Sigmoid colon (tissue), 7 donors: Measurements from ENCODE around the gene CASZ1. TPM values are rescaled to one million over a fixed set of nuclear protein-coding genes. Genes with fewer than 3 reads are reported as not detected.

Experiments used
- DNase-seq: peaks from one replicate; pipeline ENCODE4 v3.0.0-alpha.2; 2019
- H3K27ac ChIP-seq, 4 donors: fragments of 200-600 bp; sonication (generic); one replicate each; pipeline ENCODE4 v1.5.1; 2016 to 2019; ENCODE audit warnings: mild to moderate bottlenecking in 1 of 4
- H3K27me3 ChIP-seq, 3 donors: fragments of 200-600 bp; sonication (generic); one replicate each; pipeline ENCODE4 v1.5.1; 2019; ENCODE audit warnings: mild to moderate bottlenecking in 1 of 3
- H3K36me3 ChIP-seq, 4 donors: fragments of 200-600 bp; sonication (generic); one replicate each; pipeline ENCODE4 v1.5.1; 2016 to 2019
- H3K4me1 ChIP-seq, 4 donors: fragments of 200-600 bp; sonication (generic); one replicate each; pipeline ENCODE4 v1.5.1; 2017 to 2019
- H3K4me3 ChIP-seq, 4 donors: fragments of 200-600 bp; sonication (generic); one replicate each; pipeline ENCODE4 v1.5.1; 2017 to 2019; ENCODE audit warnings: mild to moderate bottlenecking in 2 of 4, moderate library complexity in 1 of 4
- H3K9me3 ChIP-seq, 4 donors: fragments of 200-600 bp in 3 of 4; sonication (generic) in 3 of 4; one replicate each; pipeline versions ENCODE4 v1.5.1 to v1.6.1; 2013 to 2019
- EP300 ChIP-seq, 4 donors: sonication (generic); formaldehyde crosslinking; IDR thresholded peaks; one replicate each; pipeline ENCODE4 v1.6.1; 2017; ENCODE audit warnings: antibody characterized with exemption in 4 of 4
- POLR2A ChIP-seq, 2 donors: fragments of 450-650 bp; IDR thresholded peaks; one replicate each; pipeline ENCODE4 v1.6.1; 2016; ENCODE audit warnings: antibody characterized with exemption in 2 of 2, mild to moderate bottlenecking in 2 of 2, moderate library complexity in 2 of 2
- POLR2AphosphoS5 ChIP-seq, 4 donors: sonication (generic); formaldehyde crosslinking; IDR thresholded peaks; one replicate each; pipeline ENCODE4 v1.6.1; 2017; ENCODE audit warnings: antibody characterized with exemption in 4 of 4
- WGBS, 2 donors: extraction: QIAGEN DNeasy Blood & Tissue Kit; methylation state at CpG; one replicate each; pipeline ENCODE4 v1.1.7; 2013; 5-methylcytosine and 5-hydroxymethylcytosine counted together
- intact Hi-C: fragments of 100-400 bp; cut with DNase I; formaldehyde crosslinking; loops from one replicate; pipeline ENCODE4 v1.15.1; 2023
- polyA plus RNA-seq, 3 donors: library from polyadenylated mRNA; stranded (reverse); fragments of 200-250 nt; gene quantifications; one replicate each; pipeline ENCODE4 v1.2.3, GENCODE V29; 2013
- total RNA-seq, 4 donors: library from RNA; depleted of rRNA; stranded (reverse); fragments of >200 nt; gene quantifications; one replicate each; pipeline ENCODE4 v1.1.0, GENCODE V29; 2016
- TF ChIP-seq, protein P1 (sequence below), 4 experiments: fragments of 450-650 bp in 3 of 4; fragments of 200-600 bp in 1 of 4; IDR thresholded peaks; one replicate each; pipeline ENCODE4 v1.5.1; 2016 to 2019; ENCODE audit warnings: antibody characterized with exemption in 4 of 4, mild to moderate bottlenecking in 3 of 4, moderate library complexity in 2 of 4
- donor health status: healthy with polysubstance abuse.
- donor health status: Bipolar disorder and iron deficiency.
- donor health status: healthy.

CASZ1 gene
- total and polyA plus RNA-seq, 7 donors: 4.2 to 47.9 (median 23.6) TPM

DNA sequence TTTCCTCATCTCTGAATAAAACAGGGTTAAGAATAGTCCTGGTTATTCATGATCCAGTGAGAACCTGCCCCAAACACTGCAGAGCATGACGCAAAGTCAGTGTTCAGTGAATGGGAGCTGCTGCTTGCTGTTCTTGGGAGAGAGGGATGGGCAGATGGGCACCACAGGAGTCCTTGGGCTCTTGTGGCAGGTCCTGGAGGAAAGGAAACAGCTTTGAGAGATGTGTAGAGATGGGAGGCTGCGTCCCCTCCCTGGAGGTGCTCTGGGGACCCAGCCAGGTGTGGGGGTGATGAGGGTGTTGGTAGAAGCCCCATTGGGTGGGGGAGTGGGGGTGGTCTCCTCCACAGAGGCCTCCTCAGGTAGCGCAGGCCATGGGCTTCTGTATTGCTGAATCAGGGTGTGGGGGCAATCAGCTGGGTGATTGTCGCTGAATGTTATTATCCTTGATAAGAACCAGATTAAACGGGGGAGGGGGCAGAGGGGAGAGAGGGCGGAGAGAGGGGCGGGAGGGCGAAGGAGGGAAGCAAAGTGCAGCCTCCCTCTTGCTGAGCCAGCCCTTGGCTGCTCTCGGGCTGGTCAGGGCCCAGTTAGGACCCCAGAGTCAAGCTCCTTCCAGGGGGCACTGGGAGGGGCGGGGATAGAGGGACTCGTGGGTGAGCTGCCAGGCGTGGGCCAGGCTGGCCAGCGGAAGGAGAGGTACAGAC, 22.9 kb upstream of the CASZ1 start:
- Histone ChIP-seq H3K4me3 (no peak overlapping the region), H3K27ac (no peak overlapping the region), H3K9me3 (no peaks in the 10 kb centered on the region), H3K4me1 (no peaks in the 10 kb centered on the region), H3K36me3 (no peaks in the 10 kb centered on the region), H3K27me3 (no peaks in the 10 kb centered on the region)
- TF ChIP-seq POLR2AphosphoS5 (IDR thresholded peaks at IDR 0.05) (no peak), POLR2A (IDR thresholded peaks at IDR 0.05) (no peak), EP300 (IDR thresholded peaks at IDR 0.05) (no peak)
- TF ChIP-seq, protein P1, sequence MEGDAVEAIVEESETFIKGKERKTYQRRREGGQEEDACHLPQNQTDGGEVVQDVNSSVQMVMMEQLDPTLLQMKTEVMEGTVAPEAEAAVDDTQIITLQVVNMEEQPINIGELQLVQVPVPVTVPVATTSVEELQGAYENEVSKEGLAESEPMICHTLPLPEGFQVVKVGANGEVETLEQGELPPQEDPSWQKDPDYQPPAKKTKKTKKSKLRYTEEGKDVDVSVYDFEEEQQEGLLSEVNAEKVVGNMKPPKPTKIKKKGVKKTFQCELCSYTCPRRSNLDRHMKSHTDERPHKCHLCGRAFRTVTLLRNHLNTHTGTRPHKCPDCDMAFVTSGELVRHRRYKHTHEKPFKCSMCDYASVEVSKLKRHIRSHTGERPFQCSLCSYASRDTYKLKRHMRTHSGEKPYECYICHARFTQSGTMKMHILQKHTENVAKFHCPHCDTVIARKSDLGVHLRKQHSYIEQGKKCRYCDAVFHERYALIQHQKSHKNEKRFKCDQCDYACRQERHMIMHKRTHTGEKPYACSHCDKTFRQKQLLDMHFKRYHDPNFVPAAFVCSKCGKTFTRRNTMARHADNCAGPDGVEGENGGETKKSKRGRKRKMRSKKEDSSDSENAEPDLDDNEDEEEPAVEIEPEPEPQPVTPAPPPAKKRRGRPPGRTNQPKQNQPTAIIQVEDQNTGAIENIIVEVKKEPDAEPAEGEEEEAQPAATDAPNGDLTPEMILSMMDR (IDR thresholded peaks at IDR 0.05): no peak
- no peak for DNase-seq
- 39 to 73% methylated on average over 13 of the region's 13 CpGs for WGBS, 2 donors
- intact Hi-C loops: no loop called here

DNA sequence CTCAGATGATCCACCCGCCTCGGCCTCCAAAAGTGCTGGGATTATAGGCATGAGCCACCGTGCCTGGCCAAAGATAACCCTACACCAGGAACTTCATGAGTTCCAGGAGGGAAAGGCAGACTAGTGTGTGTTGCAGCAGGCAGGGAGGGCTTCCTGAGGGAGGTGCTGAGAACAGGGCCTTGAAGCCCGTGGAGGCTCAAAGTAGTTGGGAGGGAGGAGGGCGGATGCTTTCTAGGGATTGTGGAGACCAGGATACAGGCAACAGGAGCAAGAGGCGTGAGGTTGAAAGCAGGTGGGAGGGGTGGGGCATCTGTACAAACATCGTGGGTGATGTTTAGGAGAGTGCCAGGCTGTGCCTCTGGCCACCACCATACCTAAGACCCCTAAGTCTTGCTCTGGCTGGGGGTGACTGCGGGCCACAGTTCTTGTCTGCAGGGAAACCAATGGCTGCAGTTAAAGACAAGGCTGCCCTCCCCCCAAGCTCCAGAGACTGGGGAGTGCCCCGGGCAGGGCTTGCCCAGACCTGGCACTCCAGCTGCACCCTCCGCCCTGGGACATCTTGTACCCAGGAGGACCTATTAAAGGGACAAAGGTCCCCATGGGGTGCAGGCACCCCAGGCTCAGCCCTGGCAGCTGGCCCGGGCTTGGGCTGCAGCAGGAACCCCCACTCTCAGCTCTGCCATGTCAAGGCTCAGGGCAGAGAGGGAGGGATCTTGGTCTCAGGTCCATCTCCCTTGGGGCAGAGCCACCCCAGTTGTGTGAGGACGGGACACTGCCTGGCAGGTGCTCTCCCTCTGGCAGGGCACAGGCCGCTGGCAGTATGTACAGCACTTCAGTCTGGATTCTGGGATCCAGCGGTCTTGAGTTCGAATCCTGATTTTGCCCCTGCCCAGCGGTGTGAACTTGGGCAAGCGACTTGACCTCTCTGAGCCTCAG, 22.1 kb upstream of the CASZ1 start:
- intact Hi-C loops: no loop called here
- Histone ChIP-seq H3K36me3 (no peaks in the 10 kb centered on the region), H3K27ac (no peak overlapping the region), H3K4me3 (no peak overlapping the region), H3K4me1 (no peaks in the 10 kb centered on the region), H3K27me3 (no peaks in the 10 kb centered on the region), H3K9me3 (no peaks in the 10 kb centered on the region)
- TF ChIP-seq POLR2AphosphoS5 (IDR thresholded peaks at IDR 0.05): no peak
- TF ChIP-seq POLR2A (IDR thresholded peaks at IDR 0.05): no peak
- no peak for TF ChIP-seq EP300 (IDR thresholded peaks at IDR 0.05)
- DNase-seq: no peak
- WGBS, 2 donors: 30 to 67% methylated on average over 17 of the region's 17 CpGs

DNA sequence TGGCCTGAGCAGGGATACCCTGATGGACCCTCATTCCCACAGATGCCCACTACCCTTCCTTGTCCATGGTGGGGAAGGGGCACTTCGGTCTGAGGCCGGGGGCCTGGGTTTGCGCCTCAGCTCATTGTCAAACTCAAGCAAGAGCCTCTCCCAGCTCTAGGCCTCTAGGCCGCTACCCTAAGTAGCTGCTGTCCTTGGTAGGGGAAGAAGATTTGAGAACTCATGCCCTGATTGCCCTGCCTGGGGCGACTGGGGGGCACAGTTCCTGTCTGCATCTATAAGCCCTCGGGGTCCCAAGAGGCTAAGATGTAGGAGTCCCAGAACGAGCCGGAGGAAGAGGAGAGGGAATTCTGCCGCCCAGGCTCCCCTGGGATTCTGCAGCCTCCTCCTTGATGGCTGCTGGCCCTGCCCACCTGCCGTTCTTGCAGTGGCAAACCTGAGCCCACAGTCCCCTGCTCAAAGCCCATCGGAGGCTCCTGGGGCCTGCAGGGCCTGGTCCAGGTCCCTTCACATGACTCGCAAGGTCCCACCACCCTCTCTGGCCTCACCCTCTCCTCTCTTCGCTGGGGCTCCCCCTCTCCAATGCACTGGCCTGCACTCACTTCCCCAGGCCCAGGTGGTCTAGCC, 20.4 kb upstream of the CASZ1 start:
- intact Hi-C loops: no loop called here
- Histone ChIP-seq H3K4me1 (no peaks in the 10 kb centered on the region), H3K27ac (no peak overlapping the region), H3K4me3 (no peak overlapping the region), H3K9me3 (no peaks in the 10 kb centered on the region), H3K27me3 (no peaks in the 10 kb centered on the region), H3K36me3 (no peaks in the 10 kb centered on the region)
- no peak for DNase-seq
- TF ChIP-seq, protein P1 (IDR thresholded peaks at IDR 0.05): no peak
- TF ChIP-seq EP300 (IDR thresholded peaks at IDR 0.05) (no peak), POLR2AphosphoS5 (IDR thresholded peaks at IDR 0.05) (no peak), POLR2A (IDR thresholded peaks at IDR 0.05) (no peak)
- WGBS, 2 donors: 88 to 90% methylated on average over 13 of the region's 13 CpGs

DNA sequence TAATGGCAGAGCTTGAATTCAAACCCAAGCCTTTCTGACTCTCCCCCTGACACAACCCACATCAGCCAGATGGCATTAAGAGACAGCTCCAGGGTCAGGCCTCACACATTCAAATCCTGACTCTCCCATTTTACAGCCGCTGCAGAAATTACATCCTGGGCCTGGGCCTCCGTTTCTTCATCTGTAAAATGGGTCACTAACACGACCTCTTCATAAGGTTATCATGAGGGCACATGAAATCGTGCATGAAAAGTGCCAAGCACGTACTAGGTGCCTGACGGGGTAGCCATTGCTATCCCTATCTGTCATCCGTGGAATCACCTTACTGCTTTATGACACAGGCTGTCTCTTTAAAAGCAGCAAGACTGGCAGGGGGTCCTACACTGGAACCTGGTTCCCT, 19.8 kb upstream of the CASZ1 start:
- TF ChIP-seq POLR2A (IDR thresholded peaks at IDR 0.05): no peak
- TF ChIP-seq, protein P1 (IDR thresholded peaks at IDR 0.05): no peak
- TF ChIP-seq POLR2AphosphoS5 (IDR thresholded peaks at IDR 0.05): no peak
- no peak for TF ChIP-seq EP300 (IDR thresholded peaks at IDR 0.05)
- intact Hi-C loops: no loop called here

DNA sequence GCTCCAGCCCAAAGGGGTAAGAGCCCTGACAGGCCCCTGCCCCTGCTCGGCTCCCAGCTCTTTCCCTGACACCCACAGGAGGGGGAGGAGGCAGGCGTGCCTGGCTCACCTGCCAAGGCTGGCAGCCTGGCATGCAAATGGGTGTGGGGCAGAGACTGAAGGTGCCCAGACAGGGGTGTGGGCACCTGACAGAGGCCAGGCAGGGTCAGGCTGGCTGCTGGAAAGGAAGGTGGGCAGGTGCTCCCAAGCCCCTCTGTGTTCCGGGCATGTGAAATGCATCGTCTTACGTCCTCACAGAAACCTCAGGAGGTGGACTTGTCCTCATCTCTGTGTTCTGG, 19.4 kb upstream of the CASZ1 start:
- H3K36me3 ChIP-seq: no peaks in the 10 kb centered on the region
- H3K9me3 ChIP-seq: no peaks in the 10 kb centered on the region
- no peaks in the 10 kb centered on the region for H3K27me3 ChIP-seq
- WGBS, 2 donors: 28 to 78% methylated on average over 5 of the region's 5 CpGs
- intact Hi-C loops: no loop called here
- DNase-seq: no peak
- no peaks in the 10 kb centered on the region for H3K4me1 ChIP-seq
- no peak overlapping the region for H3K27ac ChIP-seq
- H3K4me3 ChIP-seq: no peak overlapping the region
- TF ChIP-seq POLR2AphosphoS5 (IDR thresholded peaks at IDR 0.05) (no peak), POLR2A (IDR thresholded peaks at IDR 0.05) (no peak), EP300 (IDR thresholded peaks at IDR 0.05) (no peak)
- TF ChIP-seq, protein P1 (IDR thresholded peaks at IDR 0.05): no peak

More for the DNA sequence above, 19.8 kb upstream of the CASZ1 start:
- H3K9me3 ChIP-seq: no peaks in the 10 kb centered on the region
- no peak for DNase-seq
- H3K36me3 ChIP-seq: no peaks in the 10 kb centered on the region
- H3K4me1 ChIP-seq: no peaks in the 10 kb centered on the region
- WGBS, 2 donors: 63 to 83% methylated on average over 7 of the region's 7 CpGs
- H3K27ac ChIP-seq: no peak overlapping the region
- no peak overlapping the region for H3K4me3 ChIP-seq
- no peaks in the 10 kb centered on the region for H3K27me3 ChIP-seq
